ENCODE results near the gene DOK7.
A peak's percentile ranks its signal among the peaks of the same experiment; 100 is the strongest.
"Not testable (repeated sequence)": the region's sequence is repeated elsewhere in the genome, so short reads cannot be mapped to it uniquely, and the experiment has no call there.

The DOK7 gene

DNA sequence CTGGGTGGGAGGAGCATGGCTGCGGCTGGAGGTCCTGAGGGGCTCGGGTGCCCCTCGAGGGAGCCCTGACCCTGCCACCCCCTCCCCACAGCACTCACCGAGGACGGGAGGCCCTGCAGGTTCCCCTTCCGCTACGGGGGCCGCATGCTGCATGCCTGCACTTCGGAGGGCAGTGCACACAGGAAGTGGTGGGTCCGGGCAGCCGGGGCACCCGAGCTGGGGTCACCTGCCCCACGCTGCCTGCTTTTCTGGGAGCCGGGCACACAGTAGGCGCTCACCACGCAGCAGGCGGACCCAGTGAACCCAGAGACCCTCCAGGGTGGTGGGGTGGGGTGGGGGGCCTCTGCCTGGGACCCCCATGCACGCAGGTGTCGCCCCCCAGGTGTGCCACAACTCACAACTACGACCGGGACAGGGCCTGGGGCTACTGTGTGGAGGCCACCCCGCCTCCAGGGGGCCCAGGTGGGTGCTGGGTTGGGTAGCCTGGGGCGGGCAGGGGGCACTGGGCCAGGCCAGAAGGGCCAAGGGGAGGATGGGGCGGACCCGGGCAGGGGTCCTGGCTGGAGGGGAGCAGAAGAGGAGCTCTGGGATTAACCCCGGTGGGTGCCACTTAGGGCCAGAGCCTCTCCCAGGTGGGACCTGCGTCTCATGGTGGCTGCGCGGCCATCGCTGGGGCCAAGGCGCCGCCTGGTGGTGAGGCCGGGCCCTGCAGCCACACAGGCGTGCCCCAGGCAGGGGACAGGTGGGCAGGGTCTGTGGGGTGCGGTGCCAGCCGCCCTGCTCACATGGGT, 20.0 kb upstream of the DOK7 start:
- peak; percentile 64 for DNase-seq (ENCODE audit: low spot score)

DNA sequence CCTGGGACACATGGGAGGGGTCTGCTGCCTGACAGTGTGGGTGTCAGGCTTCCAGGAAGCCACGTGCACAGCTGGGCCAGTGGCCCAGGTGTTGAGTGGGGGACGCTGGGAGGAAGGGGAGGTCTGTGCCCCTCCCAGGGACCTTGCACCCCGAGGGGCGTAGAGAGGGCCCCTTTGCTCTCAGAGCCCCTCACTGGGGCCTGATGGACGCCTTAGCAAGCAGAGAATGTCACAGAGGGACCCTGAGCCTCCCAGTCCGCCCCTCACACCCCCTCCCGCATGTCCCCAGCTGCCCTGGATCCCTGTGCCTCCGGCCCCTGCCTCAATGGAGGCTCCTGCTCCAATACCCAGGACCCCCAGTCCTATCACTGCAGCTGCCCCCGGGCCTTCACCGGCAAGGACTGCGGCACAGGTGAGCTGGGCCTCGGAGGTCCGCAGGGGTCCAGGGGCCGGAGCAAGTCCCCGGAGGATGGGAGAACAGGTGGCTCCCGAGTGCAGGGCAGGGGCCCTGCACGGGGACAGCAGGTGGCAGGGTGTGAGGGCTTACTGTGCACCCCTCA, 19.3 kb upstream of the DOK7 start:
- no peak for DNase-seq (ENCODE audit: low spot score)

DNA sequence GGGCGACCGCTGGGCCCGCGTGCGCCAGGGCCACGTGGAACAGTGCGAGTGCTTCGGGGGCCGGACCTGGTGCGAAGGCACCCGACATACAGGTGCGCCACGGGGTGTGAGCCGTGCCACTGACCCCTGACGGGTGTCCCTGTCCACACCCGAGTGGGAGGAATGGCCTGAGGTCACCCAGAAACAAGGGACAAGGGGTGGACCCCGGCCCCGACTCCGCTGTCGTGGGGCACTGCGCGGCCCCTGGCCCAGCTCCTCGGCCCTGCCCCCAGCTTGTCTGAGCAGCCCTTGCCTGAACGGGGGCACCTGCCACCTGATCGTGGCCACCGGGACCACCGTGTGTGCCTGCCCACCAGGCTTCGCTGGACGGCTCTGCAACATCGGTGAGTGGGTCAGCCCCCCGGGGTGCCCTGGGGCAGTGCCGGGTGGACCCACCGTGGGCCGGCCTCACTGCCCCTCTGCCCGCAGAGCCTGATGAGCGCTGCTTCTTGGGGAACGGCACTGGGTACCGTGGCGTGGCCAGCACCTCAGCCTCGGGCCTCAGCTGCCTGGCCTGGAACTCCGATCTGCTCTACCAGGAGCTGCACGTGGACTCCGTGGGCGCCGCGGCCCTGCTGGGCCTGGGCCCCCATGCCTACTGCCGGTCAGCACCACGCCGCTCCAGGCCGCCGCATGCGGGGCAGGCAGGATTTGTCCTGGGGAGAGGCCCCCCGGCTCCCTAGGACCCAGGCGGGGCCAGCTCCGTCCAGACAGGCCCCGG, 18.6 kb upstream of the DOK7 start:
- DNase-seq (ENCODE audit: low spot score), result no peak

DNA sequence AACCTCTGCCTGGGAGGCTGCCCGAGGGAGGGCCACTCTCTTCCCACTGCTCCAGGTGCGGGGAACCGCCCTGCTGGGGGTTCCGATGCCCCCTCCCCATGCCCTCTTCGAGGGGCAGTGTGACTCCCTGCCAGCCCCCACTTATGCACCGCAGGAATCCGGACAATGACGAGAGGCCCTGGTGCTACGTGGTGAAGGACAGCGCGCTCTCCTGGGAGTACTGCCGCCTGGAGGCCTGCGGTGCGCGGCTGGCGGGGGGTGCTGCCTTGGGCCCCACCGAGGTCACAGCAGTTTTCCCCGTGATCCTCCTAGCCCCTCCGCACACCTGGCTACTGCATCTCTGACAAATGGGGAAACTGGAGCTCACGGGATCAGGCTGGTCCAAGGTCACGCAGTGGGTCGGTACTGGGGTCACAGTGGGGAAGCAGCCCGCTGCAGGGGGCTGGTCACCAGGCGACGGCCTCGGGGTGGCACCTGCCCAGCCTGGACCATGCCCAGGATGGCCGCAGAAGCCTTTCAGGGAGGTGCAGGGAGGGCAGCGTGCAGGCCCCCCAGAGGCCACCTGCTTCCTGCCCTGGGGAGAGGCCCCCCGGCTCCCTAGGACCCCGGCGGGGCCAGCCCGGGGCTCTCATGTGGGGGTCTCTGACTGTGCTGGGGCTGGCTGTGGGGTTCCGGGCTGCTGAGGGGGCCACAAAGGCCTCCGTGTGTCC, 17.8 kb upstream of the DOK7 start:
- no peak for DNase-seq (ENCODE audit: low spot score)

DNA sequence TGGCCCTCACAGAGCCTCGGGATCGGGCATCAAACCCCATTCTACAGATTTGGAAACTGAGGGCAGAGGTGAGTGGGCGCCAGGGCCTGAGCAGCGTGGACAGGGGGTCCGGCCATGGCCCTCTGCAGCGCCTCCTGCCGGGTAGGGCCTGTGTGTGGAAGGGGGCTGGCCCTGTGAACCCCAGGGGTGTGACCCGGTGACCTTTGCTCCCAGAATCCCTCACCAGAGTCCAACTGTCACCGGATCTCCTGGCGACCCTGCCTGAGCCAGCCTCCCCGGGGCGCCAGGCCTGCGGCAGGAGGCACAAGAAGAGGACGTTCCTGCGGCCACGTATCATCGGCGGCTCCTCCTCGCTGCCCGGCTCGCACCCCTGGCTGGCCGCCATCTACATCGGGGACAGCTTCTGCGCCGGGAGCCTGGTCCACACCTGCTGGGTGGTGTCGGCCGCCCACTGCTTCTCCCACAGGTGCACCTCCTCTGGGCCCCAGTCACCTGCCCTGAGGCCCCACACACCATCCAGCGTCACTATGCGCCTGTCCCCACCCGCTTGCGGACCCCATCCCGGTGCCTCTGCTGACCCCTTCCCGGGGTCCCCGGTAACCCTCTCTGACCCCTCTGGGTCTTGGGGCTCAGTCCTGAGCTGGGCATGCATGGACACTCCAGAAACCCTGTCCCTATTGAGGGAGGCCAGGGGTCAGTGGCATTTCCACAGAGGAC, 17.1 kb upstream of the DOK7 start:
- no peak for DNase-seq (ENCODE audit: low spot score)

DNA sequence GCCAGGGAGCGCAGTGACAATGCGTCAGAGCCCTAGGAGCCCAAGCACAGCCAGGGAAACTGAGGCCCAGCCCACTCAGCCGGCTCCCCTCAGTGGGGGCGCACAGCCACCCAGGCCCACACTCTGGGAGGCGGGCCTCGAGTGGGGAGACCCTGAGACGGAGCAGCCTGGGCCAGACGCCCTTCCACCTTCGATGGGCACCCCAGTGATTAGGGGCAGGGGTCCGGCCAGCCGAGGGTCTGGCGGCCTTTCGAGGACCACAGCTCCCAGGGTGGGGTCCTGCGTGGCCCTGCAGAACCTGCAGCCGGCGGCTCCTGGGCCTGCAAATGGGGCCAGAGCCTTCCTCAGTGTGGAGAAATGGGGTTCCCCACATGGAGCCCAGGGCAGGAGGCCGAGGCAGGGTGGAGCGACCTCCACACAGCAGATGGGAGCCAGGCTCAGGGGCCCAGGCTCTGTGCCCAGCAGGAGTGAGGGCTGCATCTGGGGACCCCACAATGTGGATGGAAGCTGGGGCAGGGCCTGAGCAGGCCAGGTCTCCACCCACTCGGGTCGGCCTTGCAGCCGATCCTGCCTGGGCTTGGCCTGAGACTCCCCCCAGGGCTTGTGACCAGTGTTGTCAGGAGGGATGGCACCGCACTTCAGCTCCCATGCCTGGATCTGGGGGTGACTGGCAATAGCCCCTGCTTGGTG, 16.3 kb upstream of the DOK7 start:
- DNase-seq (ENCODE audit: low spot score), result no peak

DNA sequence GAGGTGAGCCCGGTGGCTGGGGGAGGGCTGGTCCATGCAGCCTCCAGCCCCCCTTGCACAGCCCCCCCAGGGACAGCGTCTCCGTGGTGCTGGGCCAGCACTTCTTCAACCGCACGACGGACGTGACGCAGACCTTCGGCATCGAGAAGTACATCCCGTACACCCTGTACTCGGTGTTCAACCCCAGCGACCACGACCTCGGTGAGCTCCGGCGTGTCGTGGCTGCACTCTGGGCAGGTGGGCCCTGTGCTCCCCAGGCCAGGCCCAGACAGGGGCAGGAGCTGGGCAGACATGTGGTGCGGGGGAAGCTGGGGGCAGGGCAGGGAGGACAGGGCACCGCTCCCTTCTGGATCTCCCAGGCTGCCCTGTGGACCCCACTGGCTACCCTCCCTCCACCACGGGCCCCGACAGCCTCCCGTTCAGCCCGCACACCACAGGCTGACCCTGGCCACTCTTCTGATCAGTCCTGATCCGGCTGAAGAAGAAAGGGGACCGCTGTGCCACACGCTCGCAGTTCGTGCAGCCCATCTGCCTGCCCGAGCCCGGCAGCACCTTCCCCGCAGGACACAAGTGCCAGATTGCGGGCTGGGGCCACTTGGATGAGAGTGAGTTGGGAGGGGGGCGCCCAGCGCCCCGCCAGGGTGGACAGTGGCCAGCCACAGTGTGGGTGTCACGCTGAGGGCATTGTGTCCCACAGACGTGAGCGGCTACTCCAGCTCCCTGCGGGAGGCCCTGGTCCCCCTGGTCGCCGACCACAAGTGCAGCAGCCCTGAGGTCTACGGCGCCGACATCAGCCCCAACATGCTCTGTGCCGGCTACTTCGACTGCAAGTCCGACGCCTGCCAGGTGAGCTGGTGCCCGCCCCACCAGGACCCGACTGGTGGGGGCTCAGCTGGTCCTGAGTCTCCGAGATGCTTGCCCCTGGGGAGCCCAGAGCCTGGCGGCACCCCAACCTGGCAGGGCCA, 15.4 kb upstream of the DOK7 start:
- DNase-seq (ENCODE audit: low spot score), result no peak

DNA sequence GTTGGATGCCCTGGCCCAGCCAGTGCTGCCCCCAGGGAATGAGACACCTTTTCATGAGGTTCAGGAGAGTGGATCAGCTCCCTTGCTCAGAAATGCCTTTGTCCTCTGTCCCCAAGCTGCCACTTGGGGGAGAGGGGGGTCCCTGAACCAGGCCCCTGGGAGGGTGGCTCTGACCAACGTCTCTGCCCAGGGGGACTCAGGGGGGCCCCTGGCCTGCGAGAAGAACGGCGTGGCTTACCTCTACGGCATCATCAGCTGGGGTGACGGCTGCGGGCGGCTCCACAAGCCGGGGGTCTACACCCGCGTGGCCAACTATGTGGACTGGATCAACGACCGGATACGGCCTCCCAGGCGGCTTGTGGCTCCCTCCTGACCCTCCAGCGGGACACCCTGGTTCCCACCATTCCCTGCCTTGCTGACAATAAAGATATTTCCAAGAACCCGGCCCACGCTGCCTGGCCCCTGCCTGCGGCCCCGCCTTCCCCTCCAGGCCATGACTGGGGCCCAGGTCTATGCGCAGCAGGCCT, 14.0 kb upstream of the DOK7 start:
- no peak for DNase-seq (ENCODE audit: low spot score)

DNA sequence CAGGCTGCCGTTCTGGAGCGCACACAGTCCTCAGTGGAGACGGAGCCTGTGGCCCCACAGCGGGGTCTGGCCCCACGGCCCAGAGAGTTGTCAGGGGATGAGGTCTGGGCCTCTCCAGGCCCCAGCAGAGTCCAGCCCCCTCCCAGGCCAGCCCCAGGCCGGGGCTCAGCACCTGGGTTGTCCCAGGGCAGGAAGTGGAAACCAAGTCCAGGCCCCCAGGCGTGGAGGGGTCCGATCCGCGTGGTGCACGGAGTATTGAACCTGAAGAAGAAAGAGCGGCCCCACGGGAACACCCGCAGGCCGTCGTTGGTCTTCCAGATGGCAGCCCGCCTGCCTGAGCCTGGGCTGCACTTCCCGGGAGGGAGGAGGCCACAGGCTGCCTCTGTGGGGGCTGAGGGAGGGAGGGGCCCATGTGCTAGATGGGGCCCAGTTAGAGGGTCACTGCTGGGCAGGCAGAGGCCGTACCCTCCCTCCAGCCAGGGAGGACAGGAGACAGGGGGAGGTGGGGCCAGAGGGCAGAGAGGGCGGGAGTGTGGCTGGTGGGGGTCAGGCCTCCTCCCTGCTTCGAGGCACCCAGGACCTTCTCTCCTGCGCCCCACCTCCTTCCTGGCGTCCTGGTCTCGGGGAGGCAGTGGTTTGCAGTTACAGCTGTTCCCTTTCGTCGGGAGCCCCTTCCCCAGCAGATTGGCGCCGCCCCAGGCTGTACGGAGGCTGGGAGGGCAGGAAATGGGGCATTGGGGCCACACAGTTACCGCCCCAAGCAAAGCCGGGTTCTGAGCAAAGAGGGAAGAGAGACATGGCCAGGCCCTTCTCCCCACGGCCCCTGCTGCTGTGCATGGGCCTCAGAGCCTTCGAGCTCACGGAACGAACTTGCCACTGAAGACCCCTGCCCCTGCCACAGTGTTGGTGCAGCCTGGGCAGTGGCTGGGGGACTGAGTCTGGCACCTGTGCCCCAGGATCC, 13.3 kb upstream of the DOK7 start:
- DNase-seq (ENCODE audit: low spot score), result no peak

DNA sequence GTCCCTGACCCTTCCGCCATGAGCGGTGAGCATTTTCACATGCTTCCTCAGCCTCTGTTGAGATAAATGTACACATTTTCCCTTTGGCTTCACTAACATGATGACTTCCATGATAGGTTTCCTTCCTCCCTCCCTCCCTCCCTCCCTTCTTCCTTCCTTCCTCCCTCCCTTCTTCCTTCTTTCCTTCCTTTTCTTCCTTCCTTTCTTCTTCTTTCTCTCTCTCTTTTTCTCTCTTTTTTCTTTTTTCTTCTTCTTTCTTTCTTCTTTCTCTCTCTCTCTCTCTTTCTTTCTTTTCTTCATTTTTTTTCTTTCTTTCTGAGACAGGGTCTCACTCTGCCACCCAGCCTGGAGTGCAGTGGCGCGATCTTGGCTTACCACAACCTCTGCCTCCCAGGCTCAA, 12.5 kb upstream of the DOK7 start:
- DNase-seq (ENCODE audit: low spot score), result no peak

DNA sequence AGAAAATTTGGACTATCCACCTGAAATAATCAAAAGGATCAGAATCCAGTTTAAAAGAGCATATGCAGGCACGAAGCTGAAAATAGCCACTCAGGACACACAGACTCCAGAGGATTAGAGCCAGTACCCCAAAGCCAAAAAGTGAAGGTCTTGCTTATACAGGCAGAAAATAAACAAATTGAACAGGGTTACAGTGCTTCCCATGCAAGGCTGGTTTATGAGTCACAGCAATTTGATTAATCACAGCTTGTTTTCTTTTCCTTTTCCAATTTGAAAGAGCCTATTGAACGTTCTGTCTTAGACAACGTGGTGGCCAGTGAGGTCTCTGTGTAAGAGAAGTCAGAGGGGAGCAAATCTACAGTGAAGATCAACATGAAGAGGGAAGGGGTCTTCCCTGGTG, 11.2 kb upstream of the DOK7 start:
- no peak for DNase-seq (ENCODE audit: low spot score)

DNA sequence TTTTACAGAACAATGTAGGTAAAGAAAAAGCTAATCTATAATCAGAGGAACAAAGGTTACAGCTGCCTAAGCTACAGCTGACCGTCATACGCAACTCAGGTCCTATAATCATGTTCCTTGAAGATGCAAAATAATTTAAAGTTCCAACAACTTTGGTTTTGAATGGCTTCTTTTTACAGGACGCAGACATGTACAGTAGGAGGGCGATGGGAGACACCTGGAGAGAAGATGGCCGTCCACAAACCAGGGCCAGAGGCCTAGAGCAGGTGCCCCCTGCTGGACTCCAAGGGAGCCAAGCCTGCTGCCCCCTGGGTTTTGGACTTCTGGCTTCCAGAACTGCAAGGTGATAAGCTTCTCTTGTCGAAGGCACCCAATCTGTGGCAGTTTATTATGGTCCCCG, 10.7 kb upstream of the DOK7 start:
- no peak for DNase-seq (ENCODE audit: low spot score)

DNA sequence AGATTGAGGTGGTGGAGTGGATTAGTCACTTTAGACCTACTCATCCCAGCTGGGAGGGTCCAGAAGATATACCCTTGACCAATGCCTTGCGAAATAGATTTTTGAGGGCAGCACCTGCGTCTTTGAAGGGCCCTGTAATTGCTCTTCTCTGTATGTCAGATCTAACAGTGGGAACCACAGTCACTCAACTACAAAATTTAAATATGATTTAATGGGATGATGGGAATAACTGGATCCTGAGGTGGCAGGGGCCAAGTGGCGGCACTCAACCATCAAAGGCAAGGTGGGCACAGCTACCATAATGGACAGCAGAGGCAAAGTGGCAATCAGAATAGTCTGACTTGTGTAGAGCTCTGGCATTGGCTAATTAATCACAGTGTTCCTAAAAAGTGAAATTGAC, 7.5 kb upstream of the DOK7 start:
- DNase-seq (ENCODE audit: low spot score), result not testable (repeated sequence)

DNA sequence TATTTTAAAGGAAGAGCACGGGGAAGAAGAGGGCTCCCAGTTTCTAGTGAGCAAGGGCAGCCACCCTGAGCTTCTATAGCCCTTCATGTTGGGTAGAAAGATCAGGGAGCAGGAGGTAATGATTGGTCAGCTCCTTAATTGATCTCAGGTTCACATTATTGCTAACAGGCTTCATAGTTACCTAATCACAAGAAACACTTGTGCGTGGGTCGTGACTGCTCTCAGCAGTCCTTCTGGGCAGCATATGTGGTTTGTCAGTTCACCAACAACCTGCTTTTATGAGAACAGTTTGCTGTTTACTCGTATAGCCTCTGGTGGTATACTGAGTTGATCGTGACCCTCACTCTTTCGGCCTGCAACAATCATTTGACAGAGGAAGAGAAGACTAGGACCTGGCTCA, 4.7 kb upstream of the DOK7 start:
- DNase-seq (ENCODE audit: low spot score), result no peak

DNA sequence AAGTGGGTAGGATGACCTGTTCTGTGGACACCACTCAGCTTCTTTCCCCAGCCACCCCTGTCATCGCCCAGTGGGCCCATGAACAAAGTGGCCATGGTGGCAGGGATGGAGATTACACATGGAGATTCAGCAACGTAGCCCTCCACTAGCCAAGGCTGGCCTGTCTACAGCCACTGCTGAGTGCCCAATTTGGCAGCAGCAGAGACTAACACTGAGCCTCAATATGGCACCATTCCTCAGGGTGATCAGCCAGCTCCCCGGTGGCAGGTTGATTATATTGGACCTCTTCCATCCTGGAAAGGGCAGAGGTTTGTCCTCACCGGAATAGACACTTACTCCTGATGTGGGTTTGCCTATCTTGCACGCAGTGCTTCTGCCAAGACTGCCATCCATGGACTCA, 4.0 kb upstream of the DOK7 start:
- DNase-seq (ENCODE audit: low spot score), result not testable (repeated sequence)

DNA sequence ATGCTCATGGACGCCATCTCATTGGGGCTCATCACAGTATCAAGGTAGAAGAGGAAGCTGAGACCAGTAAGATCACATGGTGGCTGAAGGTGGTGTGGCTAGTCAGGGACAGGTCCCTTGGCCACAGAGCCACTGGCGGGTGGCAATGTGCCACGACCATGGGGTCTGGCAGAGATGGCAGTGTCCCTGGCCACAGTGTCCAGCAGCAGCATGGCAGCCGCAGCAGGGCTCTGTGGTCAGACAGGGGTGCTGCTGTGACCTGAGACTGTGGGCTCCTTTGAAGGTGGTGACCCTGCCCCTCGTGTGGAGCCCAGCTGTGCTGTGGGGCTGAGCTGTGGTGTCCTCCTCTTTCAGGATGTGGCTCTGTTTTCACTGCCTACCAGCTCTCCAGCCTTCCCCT, 2.2 kb upstream of the DOK7 start:
- DNase-seq (ENCODE audit: low spot score), result no peak

DNA sequence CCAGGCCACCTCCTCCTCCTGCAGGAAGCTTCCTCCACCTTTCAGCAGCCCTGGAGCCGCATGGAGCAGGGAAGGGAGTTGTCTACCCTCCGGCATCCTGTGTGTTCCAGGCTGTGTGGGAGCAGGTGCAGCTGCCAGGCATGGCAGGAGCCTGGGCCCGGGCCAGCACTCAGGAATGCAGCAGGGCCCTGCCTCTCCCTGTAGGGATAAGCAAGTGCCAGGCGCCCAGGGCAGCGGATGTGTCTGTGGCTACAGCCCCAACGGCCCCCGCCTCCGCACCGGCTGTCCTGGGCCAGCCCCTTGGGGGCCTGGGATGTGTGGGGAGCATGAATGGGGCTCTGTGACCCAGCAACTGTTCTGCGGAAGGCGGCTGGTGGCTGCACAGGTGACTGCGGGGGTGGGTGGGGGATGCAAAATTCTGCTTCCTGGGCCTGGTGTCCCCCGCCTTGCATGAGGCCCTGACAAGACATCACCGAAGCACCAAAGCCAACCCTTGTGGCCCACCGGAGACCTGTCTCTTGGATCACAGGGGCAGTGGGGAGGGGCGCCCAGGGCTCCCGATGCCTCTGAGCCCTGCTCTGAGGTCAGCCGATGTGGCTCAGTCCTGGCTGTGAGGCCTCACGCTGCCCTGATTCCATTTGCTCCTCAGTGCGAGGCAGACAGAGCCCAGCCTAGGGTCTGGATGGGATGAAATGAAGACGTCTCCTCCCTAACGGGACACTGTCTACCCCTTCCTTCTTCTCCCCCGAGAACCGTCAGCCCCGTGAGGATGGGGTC, 1.4 kb upstream of the DOK7 start:
- no peak for DNase-seq (ENCODE audit: low spot score)

DNA sequence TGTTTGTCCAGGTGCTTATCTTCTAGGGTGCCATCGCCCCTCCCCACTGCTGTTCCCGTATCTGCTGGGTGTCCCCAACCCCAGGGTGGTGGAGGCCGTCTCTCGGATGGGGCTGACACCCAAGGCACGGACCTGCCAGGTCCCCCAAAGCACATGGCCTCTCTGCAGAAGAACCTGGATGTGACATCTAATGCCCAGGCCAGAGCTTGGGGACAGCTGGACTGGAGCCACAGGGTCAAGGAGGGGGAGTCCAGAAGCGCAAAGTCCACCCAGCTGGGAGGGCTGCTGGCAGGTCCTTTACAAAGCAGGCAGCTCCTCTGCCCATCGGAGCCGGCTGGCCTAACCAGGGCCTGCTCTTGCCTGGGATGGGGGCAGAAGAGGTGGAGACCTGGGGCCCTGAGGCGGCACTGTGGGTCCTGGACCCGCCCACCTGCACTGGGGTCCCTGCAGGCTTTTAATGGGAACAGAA, 751 bp upstream of the DOK7 start:
- no peak for DNase-seq (ENCODE audit: low spot score)

Measured in hematopoietic multipotent progenitor cell treated with erythropoietin and hydrocortisone succinate and interleukin-3 and kit ligand, for 15 days (in vitro differentiated cells).